T-helper 2 cell treated with Interferon-gamma antibody and Interleukin-4, amounts not matched to agents 5 μg/mL and 100 μg/mL, for 36 hours (primary cell): ENCODE data around the gene GPR39.

Experiments
- DNase-seq: peaks from one replicate; pipeline ENCODE4 v3.0.0; 2021; ENCODE audit warnings: low spot score
- H3K27ac Mint-ChIP-seq: one replicate; pipeline ENCODE4 v1.8.0; 2021; ENCODE audit warnings: mild to moderate bottlenecking, mixed read lengths
- H3K27me3 Mint-ChIP-seq: one replicate; pipeline ENCODE4 v1.8.0; 2021; ENCODE audit warnings: low read depth, mixed read lengths
- H3K36me3 Mint-ChIP-seq: one replicate; pipeline ENCODE4 v1.8.0; 2021; ENCODE audit warnings: low read depth, mixed read lengths
- H3K4me1 Mint-ChIP-seq: one replicate; pipeline ENCODE4 v1.8.0; 2021; ENCODE audit warnings: low read depth, mixed read lengths
- H3K4me3 Mint-ChIP-seq: one replicate; pipeline ENCODE4 v1.8.0; 2022; ENCODE audit warnings: mild to moderate bottlenecking, moderate library complexity, mixed read lengths
- H3K9me3 Mint-ChIP-seq: one replicate; pipeline ENCODE4 v1.8.0; 2021; ENCODE audit warnings: mixed read lengths

The GPR39 gene

GRCh38 chr2:132680544-132680943, 263.9 kb downstream of the GPR39 start:
- no peak overlapping the region for H3K4me3 Mint-ChIP-seq
- DNase-seq, result no peak
- H3K27me3 Mint-ChIP-seq, result no peaks in the 10 kb centered on the region
- H3K27ac Mint-ChIP-seq, result no peak overlapping the region
- no peaks in the 10 kb centered on the region for H3K9me3 Mint-ChIP-seq
- no peaks in the 10 kb centered on the region for H3K36me3 Mint-ChIP-seq
- no peaks in the 10 kb centered on the region for H3K4me1 Mint-ChIP-seq

- H3K4me1 Mint-ChIP-seq, result no peaks in the 10 kb centered on the region
- H3K27ac Mint-ChIP-seq, result no peak overlapping the region
- no peaks in the 10 kb centered on the region for H3K36me3 Mint-ChIP-seq
- H3K4me3 Mint-ChIP-seq, result no peak overlapping the region
- no peaks in the 10 kb centered on the region for H3K9me3 Mint-ChIP-seq
- H3K27me3 Mint-ChIP-seq, result no peaks in the 10 kb centered on the region
- no peak for DNase-seq
Observed at GRCh38 chr2:132681766-132682165, 265.2 kb downstream of the GPR39 start.

- Mint-ChIP-seq H3K27me3 (no peaks in the 10 kb centered on the region), H3K9me3 (peaks cover 4% of the 10 kb centered on the region), H3K36me3 (no peaks in the 10 kb centered on the region), H3K27ac (no peak overlapping the region), H3K4me3 (no peak overlapping the region), H3K4me1 (no peaks in the 10 kb centered on the region)
- no peak for DNase-seq
Observed at GRCh38 chr2:132690664-132691303, 274.2 kb downstream of the GPR39 start.

- Mint-ChIP-seq H3K27ac (no peak overlapping the region), H3K4me1 (no peaks in the 10 kb centered on the region), H3K27me3 (no peaks in the 10 kb centered on the region), H3K9me3 (peaks cover 4% of the 10 kb centered on the region), H3K36me3 (no peaks in the 10 kb centered on the region), H3K4me3 (no peak overlapping the region)
- DNase-seq, result no peak
Observed at GRCh38 chr2:132691556-132691955, 275.0 kb downstream of the GPR39 start.

- H3K36me3 Mint-ChIP-seq, result no peaks in the 10 kb centered on the region
Observed at GRCh38 chr2:132692816-132693215, 276.2 kb downstream of the GPR39 start.

More at GRCh38 chr2:132692816-132693215, 276.2 kb downstream of the GPR39 start:
- Mint-ChIP-seq H3K27me3 (no peaks in the 10 kb centered on the region), H3K9me3 (peaks cover 4% of the 10 kb centered on the region), H3K4me3 (no peak overlapping the region), H3K4me1 (no peaks in the 10 kb centered on the region), H3K27ac (no peak overlapping the region)
- no peak for DNase-seq
